NCI-H526 (cell line): Measurements from ENCODE around the gene CBY2.

Source experiments
- DNase-seq, 2 experiments: peaks; one replicate each; lab custom pipeline; 2025; lab: John Stamatoyannopoulos, UW

Gene CBY2

DNA sequence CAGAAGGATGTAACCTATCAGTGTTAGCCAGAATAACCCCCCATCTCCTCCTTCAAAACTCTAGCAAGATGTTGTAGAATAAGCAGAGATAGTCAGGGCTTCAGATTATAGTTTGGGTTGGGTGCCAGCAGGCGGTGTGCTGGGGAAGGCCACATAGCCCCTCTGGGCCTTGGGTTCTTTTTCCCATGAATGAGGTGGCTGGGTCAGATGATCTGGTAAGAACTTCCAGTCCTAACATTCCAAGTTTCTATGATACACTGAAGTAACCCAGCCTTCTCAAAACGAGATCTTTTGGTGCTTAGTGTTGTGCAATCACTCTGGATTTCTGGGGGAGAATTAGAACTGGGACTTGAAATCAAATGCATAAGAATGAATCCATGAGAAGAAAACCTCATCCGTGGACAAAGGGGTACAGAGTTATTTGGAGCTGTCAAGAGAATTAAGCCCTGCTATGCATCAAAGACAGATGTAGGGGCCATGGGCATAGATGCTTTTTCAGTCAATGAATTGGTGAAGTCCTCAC is 810 bp downstream of the CBY2 start:
- no peak for DNase-seq

DNA sequence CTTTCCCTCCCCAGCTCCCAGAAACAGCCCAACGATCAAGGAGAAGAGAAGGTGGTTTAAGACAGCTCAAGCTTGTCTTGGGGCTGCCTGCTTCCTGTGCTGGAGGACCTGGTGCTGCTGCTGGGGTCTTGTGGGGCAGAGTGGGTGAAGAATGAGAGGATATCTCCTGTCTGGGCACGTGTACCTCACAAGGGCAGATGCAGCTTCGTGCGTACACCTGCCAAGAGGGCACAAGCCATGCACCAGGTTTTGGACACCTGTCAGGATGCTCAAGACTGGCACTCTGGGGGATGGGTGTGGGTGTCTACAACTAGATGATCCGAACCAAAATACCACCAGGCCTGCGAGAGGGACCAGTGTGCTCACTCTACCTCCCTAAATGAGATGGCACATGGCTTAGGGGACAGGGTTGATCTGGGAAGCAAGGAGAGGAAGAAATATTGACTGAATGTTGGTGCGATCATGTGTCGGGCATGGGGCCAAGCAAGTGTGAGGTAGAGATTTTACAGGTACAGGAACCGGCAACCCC is 2.2 kb downstream of the CBY2 start:
- no peak for DNase-seq

DNA sequence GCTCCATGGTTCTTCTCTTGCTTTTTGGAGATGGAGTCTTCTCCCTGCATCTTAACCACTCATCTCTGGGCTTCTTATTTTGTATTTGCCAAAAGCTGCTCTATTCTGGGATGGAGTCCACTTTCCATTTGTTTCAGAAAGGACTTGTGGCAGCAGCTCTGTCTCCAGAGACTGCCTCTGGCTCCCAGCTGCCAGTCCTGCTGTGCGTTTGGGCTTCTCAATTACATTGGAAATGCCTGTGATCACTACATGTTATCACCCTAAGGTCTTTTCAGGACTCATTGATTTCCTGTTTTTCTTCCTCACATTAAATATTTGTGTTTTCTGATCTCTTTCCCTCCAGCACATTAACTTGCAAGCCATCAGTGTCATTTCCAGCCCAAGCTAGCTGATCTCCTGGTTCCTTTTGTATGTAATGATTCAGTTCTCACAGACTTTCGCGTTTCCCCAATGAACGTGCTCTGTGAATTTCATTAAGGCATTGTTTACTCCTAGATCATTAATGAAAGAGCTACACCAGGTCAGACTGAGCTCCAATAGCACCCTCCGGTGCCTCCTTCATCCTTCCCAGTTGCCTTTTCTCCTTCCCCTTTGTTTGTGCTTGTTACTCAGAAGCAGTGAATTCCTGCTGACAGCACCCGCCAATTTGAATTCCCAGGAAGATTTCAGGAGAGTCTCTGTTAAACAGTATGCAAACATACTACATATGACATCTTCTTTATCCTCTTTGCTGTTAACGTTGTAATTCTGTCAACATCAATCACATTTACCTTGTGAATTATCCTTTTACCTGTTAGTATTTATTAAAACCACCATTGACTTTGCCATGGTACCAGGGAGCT is 3.0 kb downstream of the CBY2 start:
- DNase-seq, result peak in 1 of 2 experiments; percentile 10

DNA sequence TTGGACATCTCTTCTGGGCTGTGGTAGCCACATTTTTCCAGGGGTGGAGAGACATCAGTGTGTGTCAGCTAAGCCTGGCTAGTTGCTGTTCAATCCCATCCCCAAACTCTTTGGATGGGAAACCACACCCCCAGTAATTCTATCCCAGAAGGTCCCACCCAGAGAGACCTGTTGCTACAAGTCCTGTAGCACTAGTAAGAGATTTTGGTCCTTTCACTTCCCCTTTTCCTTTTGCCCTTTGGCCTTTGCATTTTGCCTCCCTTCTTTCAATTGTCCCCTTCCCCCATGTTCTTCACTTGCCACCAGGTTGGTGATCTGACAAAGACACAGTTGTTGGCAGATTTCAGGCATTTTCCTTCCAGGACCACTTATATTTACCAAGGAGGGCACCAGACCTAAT is 3.8 kb downstream of the CBY2 start:
- DNase-seq, result no peak

DNA sequence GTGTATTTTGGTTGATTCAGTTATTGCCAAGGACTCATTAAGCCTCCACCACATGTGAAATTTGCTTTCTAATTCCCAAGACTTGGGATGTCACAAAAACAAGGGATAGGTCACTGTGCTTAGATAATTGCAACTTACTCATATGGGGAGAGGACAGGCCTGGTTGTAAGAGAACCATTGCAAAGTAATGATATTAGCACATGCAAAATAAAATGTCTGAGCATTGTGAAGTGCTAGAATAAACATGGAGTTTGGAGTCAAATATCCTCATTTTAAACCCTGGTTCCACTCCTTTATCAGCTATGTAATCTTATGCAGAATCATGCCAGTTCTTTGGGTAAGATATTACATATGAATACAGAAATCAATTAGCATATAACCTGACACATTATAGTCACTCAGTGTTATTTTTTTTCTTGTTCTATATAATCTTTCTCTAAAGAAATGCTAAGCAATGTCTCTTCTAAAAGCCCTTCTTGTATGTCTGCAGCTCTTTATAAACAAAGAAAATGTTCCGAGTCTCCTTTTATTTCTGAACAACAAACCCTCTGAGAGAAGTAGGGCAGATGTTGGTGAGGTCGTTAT is 5.5 kb downstream of the CBY2 start:
- DNase-seq, result no peak

DNA sequence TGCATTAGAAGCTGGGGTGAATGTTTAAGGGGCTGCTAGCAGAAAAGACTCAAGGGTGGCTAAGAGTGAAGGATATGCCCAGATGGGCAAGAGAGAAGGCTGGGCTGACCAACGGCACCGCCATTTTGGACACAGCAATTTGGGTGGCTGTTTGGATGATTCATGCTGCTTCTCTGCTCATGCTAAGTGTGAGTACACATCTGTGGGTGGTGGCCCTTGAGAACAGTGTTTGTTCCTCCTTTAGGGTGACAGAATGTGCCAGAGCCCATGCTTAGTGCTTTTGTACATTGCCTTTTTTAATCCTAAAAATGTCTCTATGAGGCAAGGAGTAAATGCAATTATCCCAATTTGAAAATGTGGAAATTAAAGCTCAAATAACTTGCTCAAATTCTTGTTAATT is 9.8 kb downstream of the CBY2 start:
- DNase-seq, result no peak

DNA sequence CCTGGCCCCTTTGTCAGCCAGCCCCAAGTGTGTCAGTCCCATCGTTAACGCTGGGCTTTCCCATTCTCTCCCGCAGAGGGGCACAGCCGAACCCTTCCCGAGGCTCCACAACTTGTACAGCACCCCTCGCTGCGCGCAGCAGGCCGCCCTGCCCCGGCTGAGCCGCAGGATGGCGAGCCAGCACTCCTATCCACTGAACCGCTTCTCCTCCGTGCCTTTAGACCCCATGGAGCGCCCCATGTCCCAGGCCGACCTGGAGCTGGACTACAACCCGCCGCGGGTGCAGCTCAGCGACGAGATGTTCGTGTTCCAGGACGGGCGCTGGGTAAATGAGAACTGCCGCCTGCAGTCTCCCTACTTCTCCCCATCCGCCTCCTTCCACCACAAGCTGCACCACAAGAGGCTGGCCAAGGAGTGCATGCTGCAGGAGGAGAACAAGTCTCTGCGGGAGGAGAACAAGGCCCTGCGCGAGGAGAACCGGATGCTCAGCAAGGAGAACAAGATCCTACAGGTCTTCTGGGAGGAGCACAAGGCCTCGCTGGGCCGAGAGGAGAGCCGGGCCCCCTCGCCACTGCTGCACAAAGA is 11.1 kb downstream of the CBY2 start:
- DNase-seq, result no peak

- no peak for DNase-seq
These were observed 11.6 kb downstream of the CBY2 start for GRCh38 chr13:45713721-45714120.

GRCh38 chr13:45714170-45714569 is 12.1 kb downstream of the CBY2 start:
- DNase-seq, result no peak

DNA sequence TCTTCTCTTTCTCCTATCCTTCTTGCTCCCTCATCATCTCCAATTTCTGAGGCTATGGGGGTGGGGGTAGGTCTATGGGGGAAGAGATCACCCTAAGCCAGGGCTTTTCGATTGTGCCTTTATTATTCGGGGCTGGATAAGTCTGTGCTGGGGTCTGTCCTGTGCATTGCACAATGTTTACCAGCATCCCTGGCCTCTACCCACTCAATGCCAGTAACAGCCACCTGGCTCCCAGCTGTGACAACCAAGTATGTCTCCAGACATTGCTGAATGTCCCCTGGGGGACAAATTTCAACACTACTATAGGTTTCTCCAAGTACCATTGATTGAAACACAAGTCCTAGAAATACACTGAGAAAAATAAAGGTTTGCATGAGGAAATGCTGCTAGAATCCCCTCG is 13.2 kb downstream of the CBY2 start:
- DNase-seq, result no peak

DNA sequence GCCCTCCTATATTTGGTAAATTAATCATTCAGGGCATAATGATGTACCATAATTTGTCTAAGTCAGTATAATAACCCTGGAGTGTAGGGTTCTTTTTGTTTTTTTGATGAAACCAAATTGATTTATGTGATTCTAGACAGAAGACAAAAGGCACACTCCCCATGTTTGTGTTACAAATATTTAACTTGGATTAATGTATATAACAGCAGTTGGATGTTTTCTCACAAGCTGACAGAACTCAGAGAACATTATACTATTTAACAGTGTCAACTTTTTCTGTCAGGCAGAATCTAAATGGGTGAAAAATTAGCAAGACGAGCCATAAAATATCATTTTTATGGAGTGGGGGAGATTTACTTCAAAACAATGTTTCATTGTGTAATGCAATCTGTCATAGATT is 15.2 kb downstream of the CBY2 start:
- DNase-seq, result no peak

GRCh38 chr13:45718063-45718462 is 15.9 kb downstream of the CBY2 start:
- peak; percentile 16 to 75 for DNase-seq

- no peak for DNase-seq
These were observed 16.9 kb downstream of the CBY2 start for GRCh38 chr13:45718992-45719391.

DNA sequence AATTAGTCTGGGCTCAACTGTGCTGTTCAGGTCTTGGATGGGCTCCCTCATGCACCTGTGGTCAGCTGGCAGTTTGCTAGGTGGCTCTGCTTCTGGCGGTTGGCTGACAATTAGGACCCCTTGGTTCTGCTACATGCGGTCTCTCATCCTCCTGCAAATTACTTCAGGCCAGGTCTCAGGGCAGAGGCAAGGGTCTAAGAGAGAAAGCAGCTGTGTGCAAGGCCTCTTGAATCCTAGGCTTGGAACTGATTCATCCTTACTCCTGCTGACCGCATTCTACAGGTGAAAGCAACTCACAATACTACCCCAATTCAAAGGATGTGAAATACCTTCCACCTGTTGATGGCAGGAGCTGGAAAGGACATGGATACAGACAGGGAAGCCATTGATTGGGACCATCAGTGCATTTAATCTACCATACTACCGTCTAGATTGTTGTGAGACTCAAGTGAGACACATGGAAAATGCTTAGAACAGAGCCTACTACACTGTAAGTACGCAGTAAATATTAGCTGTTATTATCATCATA is 19.1 kb downstream of the CBY2 start:
- no peak for DNase-seq

DNA sequence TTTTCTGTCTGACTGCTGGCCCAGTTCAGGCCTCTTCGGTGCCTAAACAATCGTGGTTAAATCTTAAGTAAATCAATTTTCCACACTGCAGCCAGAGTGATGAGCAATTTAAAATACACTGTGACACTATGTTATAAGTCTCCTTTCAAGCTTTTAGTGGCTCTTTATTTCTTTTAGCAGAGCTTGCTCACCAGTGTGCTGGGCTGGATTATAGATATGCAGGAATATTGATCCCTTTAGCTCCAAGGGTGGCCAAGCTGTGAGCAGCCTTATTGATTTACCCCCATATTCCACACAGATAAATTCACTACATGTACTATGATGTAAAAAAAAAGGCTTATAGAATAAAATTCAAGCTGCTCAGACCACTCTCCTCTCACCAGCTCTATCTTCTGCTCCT is 21.7 kb downstream of the CBY2 start:
- no peak for DNase-seq

DNA sequence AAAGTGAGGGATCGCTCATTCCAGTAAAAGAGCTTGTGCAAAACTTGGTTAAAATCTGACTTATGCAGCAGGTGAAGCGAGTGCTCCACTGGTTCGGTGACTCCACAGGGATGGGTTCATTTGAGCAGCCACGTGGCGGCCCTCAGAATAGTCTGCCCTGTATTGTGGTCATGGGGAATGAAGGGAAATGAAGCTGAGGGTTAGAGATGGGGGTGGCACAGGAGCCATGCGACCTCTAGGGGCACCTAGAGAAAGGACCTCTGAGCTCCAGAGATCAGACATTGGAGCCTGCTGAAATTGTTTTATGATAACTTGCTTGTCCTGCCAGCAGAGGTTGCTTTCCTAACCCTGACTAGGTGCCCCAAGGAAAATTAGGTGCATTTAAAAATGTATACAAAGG is 26.6 kb downstream of the CBY2 start:
- peak; percentile 76 to 89 for DNase-seq

DNA sequence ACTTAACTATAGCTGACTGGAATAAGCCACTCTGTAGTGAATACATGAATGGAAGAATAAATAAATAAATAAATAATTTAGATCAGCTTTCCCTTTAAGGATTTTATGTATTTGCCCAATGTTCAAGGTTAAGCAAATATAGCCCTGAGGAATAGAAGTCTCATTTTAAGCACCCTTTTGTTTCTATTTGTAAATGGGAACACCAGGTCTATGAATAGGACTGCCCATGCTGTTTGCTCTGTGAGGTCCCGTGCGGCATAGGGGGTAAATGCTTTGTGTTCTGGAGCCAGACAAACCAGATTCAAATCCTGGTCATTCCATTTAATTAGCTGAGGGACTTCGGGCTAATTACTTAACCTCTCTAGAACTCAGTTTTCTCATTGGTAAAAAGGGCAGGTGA is 29.3 kb downstream of the CBY2 start:
- DNase-seq, result no peak

DNA sequence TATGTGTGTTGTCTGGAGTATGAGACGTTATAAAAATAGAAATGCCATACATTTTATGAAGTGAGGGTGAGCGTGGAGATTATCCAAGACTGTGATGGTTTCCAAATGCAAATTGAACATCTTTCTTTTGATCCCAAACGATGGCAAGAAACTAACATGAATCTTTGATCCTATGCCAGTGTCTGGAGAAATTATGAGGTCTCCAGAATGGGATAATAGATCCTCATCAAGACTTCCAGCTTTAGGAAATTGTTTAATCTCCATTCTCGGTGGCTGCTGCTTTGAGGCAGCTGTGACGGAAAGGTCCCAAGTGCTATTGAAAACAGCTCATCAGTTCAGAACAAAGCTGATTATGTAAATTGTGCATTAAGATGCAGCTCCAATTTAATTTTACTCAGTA is 30.8 kb downstream of the CBY2 start:
- no peak for DNase-seq

GRCh38 chr13:45733361-45733760 is 31.2 kb downstream of the CBY2 start:
- DNase-seq, result no peak

DNA sequence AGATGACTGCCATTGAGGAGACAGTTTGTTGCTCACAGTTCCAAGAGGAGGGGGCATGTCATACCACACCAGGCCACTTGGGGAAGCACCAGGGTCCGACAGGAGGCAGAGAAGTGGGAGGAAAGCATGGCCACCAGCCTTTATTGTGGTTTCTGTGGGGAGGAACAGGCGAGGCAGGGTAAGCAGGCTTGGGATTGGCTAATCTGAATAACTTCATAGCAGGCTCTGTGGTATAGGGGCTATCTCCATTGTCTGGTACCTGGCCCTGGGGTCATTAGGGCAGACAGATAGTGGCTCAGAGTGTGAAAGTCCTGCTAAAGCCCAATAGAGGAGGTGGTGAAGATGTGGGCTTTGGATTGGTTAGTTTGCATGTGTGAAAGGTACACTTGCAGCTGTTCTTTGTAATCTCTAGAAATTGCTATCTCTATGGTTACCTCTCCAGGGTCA is 35.5 kb downstream of the CBY2 start:
- DNase-seq, result peak in 1 of 2 experiments; percentile 15

- no peak for DNase-seq
These were observed 40.9 kb downstream of the CBY2 start for GRCh38 chr13:45742985-45743384.

DNA sequence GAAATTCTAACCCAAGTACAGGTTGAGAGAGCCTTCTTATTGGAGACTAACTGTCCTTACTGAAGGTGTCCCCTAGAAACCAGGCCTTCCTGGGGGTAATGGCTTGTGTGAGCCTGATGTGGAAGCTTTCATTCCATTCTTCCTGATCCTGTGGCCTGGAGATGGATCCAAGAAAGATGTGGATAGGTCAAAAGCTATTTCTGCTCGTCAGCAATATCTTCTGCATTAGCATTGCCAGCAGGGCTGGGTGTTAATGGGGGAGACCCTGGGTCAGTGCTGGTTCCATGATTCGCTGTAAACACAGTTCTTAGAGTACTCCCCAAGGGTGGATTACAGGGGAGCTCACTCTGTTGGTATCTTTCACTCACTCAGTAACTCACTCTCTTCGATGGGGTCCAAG is 42.9 kb downstream of the CBY2 start:
- DNase-seq, result no peak

GRCh38 chr13:45747071-45747470 is 45.0 kb downstream of the CBY2 start:
- no peak for DNase-seq
